ENCODE data around the gene LGI4.

LGI4 gene

GRCh38 chr19:35134601-35135242 lies at the start of gene LGI4:
Gene LGI4, minus strand, starts transcription at chr19:35135059. Its CDS starts 379 bp downstream, at chr19:35134680.
- DNase-seq = no peak

- no peak for DNase-seq
These were observed 49.4 kb upstream of the LGI4 start for GRCh38 chr19:35184267-35184666.

GRCh38 chr19:35181387-35181786 lies 46.5 kb upstream of the LGI4 start:
- DNase-seq = no peak

- no peak for DNase-seq
These were observed 45.0 kb upstream of the LGI4 start for GRCh38 chr19:35179830-35180229.

- DNase-seq = no peak
These were observed 43.8 kb upstream of the LGI4 start for GRCh38 chr19:35178701-35179100.

- DNase-seq = no peak
These were observed 42.8 kb upstream of the LGI4 start for GRCh38 chr19:35177377-35178274.

- no peak for DNase-seq
These were observed 41.3 kb upstream of the LGI4 start for GRCh38 chr19:35176181-35176570.

GRCh38 chr19:35174226-35174625 lies 39.4 kb upstream of the LGI4 start:
- DNase-seq = no peak

- DNase-seq = no peak
These were observed 36.9 kb upstream of the LGI4 start for GRCh38 chr19:35171730-35172129.

GRCh38 chr19:35170359-35171061 lies 35.7 kb upstream of the LGI4 start:
- DNase-seq = no peak

- no peak for DNase-seq
These were observed 34.5 kb upstream of the LGI4 start for GRCh38 chr19:35169221-35169995.

- DNase-seq = no peak
These were observed 33.3 kb upstream of the LGI4 start for GRCh38 chr19:35168196-35168595.

GRCh38 chr19:35167251-35168119 lies 32.6 kb upstream of the LGI4 start:
- no peak for DNase-seq

- DNase-seq = no peak
These were observed 31.5 kb upstream of the LGI4 start for GRCh38 chr19:35166100-35167063.

GRCh38 chr19:35165200-35166058 lies 30.6 kb upstream of the LGI4 start:
- no peak for DNase-seq

- DNase-seq = no peak
These were observed 29.6 kb upstream of the LGI4 start for GRCh38 chr19:35164418-35164817.

GRCh38 chr19:35162471-35163326 lies 27.8 kb upstream of the LGI4 start:
- DNase-seq = no peak

- no peak for DNase-seq
These were observed 26.5 kb upstream of the LGI4 start for GRCh38 chr19:35161434-35161743.
